ENCODE data around the gene LRP4. TPM values are rescaled to one million over a fixed set of nuclear protein-coding genes. Genes with fewer than 3 reads are reported as not detected.

The LRP4 gene
- total RNA-seq, 1 donor from 2014 or later = 4.9 TPM

GRCh38 chr11:46961041-46961440 is 42.7 kb upstream of the LRP4 start:
- no peak for DNase-seq (ENCODE audit: low spot score in 2 of 2)
- no peaks in the 10 kb centered on the region for H3K9me3 ChIP-seq
- H3K36me3 ChIP-seq = no peaks in the 10 kb centered on the region
- intact Hi-C loops (cut with DNase I) = no loop called here
- H3K4me1 ChIP-seq = no peaks in the 10 kb centered on the region
- no peak overlapping the region for H3K4me3 ChIP-seq
- no peak for TF ChIP-seq CTCF (IDR thresholded peaks at IDR 0.05)
- H3K27ac ChIP-seq = no peak overlapping the region
- H3K27me3 ChIP-seq = no peaks in the 10 kb centered on the region

GRCh38 chr11:46958777-46959176 is 40.4 kb upstream of the LRP4 start:
- Histone ChIP-seq H3K9me3 (no peaks in the 10 kb centered on the region), H3K4me3 (no peak overlapping the region), H3K27me3 (no peaks in the 10 kb centered on the region), H3K4me1 (no peaks in the 10 kb centered on the region), H3K27ac (no peak overlapping the region), H3K36me3 (no peaks in the 10 kb centered on the region)
- TF ChIP-seq CTCF (IDR thresholded peaks at IDR 0.05) = no peak
- intact Hi-C loops (cut with DNase I) = no loop called here
- DNase-seq (ENCODE audit: low spot score in 2 of 2) = no peak

- no peak for TF ChIP-seq CTCF (IDR thresholded peaks at IDR 0.05)
- intact Hi-C loops (cut with DNase I) = no loop called here
- H3K36me3 ChIP-seq = no peaks in the 10 kb centered on the region
Measured at GRCh38 chr11:46953093-46953492, 34.7 kb upstream of the LRP4 start.

GRCh38 chr11:46952553-46952952 is 34.2 kb upstream of the LRP4 start:
- TF ChIP-seq CTCF (IDR thresholded peaks at IDR 0.05) = no peak
- Histone ChIP-seq H3K27me3 (no peaks in the 10 kb centered on the region), H3K36me3 (no peaks in the 10 kb centered on the region), H3K4me1 (no peaks in the 10 kb centered on the region), H3K27ac (no peak overlapping the region), H3K9me3 (no peaks in the 10 kb centered on the region), H3K4me3 (no peak overlapping the region)
- no peak for DNase-seq (ENCODE audit: low spot score in 2 of 2)
- intact Hi-C loops (cut with DNase I) = no loop called here

More at GRCh38 chr11:46953093-46953492, 34.7 kb upstream of the LRP4 start:
- no peaks in the 10 kb centered on the region for H3K27me3 ChIP-seq
- no peaks in the 10 kb centered on the region for H3K9me3 ChIP-seq
- DNase-seq (ENCODE audit: low spot score in 2 of 2) = no peak
- no peak overlapping the region for H3K27ac ChIP-seq
- H3K4me3 ChIP-seq = no peak overlapping the region
- no peaks in the 10 kb centered on the region for H3K4me1 ChIP-seq

- no peak overlapping the region for H3K4me3 ChIP-seq
- no peak overlapping the region for H3K27ac ChIP-seq
- no peaks in the 10 kb centered on the region for H3K4me1 ChIP-seq
- no peaks in the 10 kb centered on the region for H3K9me3 ChIP-seq
- no peaks in the 10 kb centered on the region for H3K36me3 ChIP-seq
- no peak for TF ChIP-seq CTCF (IDR thresholded peaks at IDR 0.05)
- no peaks in the 10 kb centered on the region for H3K27me3 ChIP-seq
- DNase-seq (ENCODE audit: low spot score in 2 of 2) = no peak
- intact Hi-C loops (cut with DNase I) = no loop called here
Measured at GRCh38 chr11:46951864-46952263, 33.5 kb upstream of the LRP4 start.

GRCh38 chr11:46949297-46949696 is 30.9 kb upstream of the LRP4 start:
- no peak for DNase-seq (ENCODE audit: low spot score in 2 of 2)
- no peaks in the 10 kb centered on the region for H3K4me1 ChIP-seq
- no peak overlapping the region for H3K4me3 ChIP-seq
- intact Hi-C loops (cut with DNase I) = no loop called here
- no peak overlapping the region for H3K27ac ChIP-seq
- H3K9me3 ChIP-seq = no peaks in the 10 kb centered on the region
- no peaks in the 10 kb centered on the region for H3K27me3 ChIP-seq
- no peaks in the 10 kb centered on the region for H3K36me3 ChIP-seq
- TF ChIP-seq CTCF (IDR thresholded peaks at IDR 0.05) = no peak

All from ascending aorta (tissue), 2 donors.